GM18502 (cell line): ENCODE data around the gene ATF6.

ENCODE experiments used
- ATAC-seq: cut with Tn5 transposase; IDR thresholded peaks from one replicate; pipeline ENCODE4 v1.9.1; 2021; ENCODE audit warnings: mild to moderate bottlenecking; ENCODE audit not compliant: unreplicated experiment, poor library complexity

The ATF6 gene

DNA sequence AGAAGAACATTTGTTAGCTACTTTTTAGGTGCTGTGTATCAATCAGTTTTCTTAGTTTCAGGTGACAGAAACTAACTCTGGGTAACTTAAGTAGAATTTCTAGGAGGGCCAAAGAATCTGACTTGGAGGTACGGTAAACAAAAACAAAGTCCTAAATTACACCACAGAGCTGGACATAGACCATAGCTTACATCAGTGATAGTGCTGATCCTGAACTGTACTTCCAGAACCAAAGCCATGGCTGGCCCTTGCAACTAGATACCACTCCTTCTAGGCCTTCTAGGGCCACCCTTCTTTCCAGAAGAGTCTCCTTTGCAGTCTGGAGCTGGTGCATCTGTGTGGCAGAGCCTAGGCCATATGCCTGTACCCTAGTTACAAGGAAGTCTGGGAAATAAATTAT is 163.0 kb downstream of the ATF6 start:
- ATAC-seq = no peak

- no peak for ATAC-seq
Measured at GRCh38 chr1:161930064-161930463, 163.9 kb downstream of the ATF6 start.

GRCh38 chr1:161932668-161933067 is 166.5 kb downstream of the ATF6 start:
- ATAC-seq = no peak

- ATAC-seq = peak; percentile 52
Measured at GRCh38 chr1:161933592-161934588, 167.8 kb downstream of the ATF6 start.

GRCh38 chr1:161935264-161935663 is 169.1 kb downstream of the ATF6 start:
- ATAC-seq = no peak

GRCh38 chr1:161936786-161937185 is 170.7 kb downstream of the ATF6 start:
- no peak for ATAC-seq

DNA sequence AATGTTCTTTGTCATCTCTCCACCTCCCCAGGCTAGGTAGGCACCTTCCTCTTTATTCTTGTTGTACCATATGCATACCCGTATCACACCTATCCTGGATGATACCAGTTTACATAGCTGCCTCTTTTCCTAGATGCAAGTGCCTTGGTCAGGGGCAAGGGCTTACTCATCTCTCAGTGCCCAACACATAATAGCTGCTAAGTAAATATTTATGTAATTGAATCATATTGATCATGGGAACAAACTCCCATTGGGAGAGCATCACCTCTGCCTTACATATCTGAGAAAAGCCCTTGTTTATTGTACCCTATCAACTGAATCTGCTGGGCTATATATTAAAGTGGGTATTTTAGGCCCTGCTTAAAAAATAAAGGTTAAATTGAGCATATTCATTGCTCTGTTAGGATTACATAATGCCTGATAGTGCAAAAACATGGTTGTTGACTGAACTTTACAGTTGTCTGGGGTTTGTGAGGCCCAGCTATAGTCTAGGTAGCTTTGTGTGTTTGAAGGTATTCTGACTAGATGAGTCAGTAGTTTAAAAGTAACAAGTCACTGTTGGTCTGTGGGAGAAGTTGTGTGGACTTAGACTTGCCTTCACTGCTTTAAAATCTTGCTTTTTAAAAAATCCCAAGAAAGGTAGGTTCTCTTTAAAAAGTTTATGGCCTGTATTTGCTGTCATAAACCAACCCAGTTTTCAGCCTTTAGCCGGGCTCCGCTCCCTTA is 174.9 kb downstream of the ATF6 start:
- ATAC-seq = no peak

GRCh38 chr1:161941726-161942436 is 175.8 kb downstream of the ATF6 start:
- no peak for ATAC-seq

DNA sequence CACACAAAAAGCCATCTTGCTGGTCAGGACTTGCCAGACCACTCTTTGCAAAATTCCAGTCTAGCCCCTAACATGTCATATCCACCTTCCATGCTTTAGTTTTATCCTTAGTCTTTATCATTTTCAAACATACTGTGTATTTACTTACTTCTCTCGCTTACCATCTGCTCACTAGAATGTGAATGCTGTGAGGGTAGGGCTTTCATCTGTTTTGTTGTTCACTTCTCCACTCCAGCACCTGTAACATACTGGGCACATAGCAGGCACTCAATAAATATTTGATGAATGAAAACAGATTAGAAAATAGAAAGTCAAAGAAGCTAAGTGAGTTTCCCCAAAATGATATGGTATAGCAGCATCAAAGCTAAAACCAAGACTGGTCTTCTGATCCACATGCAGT is 177.6 kb downstream of the ATF6 start:
- ATAC-seq = no peak

GRCh38 chr1:161944381-161944780 is 178.3 kb downstream of the ATF6 start:
- ATAC-seq = no peak

DNA sequence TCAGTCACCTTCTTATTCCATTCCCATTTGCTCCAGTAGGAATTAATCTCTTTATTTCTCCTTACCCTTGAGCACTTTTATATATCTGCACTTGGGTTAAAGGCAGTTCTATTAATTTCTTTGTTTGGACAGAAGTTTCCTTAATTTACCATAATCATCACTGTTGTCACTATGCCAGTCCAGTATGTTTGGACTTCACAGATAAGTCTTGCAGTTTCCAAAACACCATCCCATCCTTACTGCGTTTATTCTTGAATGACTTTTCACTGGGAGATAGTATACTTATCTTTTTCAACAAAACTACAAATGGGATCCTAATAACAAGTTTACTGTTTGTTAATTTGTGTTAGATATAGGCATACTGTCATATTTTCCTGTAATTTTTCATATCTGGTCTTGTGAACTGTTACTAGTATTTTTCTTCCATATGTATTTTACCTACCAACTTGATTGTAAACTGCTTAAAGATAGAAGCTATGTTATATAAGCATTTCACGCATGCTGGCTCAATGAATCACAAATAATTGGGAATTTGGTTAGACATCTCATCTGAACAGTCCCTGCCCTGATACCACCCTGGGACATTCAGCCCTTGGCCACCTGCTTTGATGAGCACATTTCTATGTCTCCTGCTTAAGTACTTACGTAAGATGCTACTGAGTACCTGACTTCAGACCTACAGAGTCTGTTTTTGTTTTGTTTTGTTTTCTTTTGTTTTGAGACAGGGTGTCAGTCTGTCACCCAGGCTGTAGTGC is 179.4 kb downstream of the ATF6 start:
- ATAC-seq = no peak

- ATAC-seq = no peak
Measured at GRCh38 chr1:161946071-161946987, 180.2 kb downstream of the ATF6 start.

- no peak for ATAC-seq
Measured at GRCh38 chr1:161948435-161948834, 182.3 kb downstream of the ATF6 start.

GRCh38 chr1:161949548-161949947 is 183.4 kb downstream of the ATF6 start:
- ATAC-seq = no peak

- ATAC-seq = no peak
Measured at GRCh38 chr1:161950377-161950776, 184.3 kb downstream of the ATF6 start.

- no peak for ATAC-seq
Measured at GRCh38 chr1:161951646-161952045, 185.5 kb downstream of the ATF6 start.

DNA sequence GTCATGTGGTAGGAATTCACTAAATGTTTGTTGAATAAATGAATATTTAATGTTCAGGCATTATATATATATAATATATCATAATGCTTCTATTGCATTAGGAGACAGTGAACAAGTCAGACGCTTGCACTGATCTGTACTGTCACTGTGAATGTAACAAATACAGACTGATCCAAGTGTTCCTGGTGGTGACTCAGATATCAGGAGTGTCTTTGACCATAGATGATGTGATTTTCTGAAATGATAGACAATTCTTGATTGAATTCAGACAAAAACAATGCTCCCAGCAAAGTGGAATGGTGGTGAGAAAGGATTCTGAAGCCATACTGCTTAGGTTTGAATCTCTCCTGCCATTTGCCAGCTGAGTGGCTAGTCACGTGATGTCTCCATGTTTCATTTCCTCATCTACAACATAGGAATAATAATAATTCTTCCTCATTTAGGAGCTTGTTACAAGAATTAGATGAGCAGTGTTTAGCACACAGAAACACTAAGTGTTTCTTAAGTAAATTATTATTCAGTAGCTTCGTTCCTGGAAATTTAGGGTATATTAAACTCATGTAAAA is 186.6 kb downstream of the ATF6 start:
- ATAC-seq = no peak

DNA sequence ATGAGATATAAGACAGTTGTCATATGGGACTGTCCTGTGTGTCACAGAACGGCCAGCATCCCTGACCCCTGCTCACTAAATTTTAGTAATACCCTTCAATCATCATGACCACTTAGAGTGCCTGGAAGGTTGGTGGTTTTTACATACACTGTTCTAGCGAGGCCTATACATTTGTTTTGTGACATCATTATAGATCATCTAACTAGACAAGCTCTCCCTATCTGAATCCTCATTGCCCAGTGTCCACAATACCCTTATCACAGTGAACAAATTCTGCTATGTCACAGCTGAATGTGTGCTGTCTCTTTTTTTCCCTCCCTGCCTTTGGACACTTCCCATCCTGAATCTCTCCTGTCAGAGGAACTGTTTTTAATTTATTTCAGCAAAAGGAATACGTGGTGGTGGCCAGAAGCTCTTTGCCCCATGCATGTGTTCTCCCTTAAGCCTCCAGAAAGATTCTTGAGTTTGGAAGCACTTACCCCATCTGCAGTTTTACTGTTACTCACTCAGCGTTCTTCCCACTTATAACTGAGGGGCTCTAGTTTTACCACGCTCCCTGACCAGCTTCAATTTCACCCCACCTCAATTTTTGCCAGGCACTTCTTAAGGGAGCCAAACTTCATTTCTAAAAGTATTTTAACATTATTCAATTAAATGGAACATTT is 187.3 kb downstream of the ATF6 start:
- no peak for ATAC-seq
